HT-29 (cell line): ENCODE measurements around the gene PEX14. TPM values are rescaled to one million over a fixed set of nuclear protein-coding genes. Genes with fewer than 3 reads are reported as not detected.

Source experiments
- DNase-seq: peaks from one replicate; pipeline ENCODE4 v3.0.0-alpha.2; 2015; ENCODE audit warnings: low spot score
- total RNA-seq: library from RNA; depleted of rRNA; stranded (reverse); fragments of >200 nt; shearing (Covaris generic); gene quantifications from 2 replicates; pipeline ENCODE4 v1.2.3, GENCODE V29; 2014

Gene PEX14
- total RNA-seq, 1 experiment from 2014 or later = 22.2 TPM

- DNase-seq = peak; percentile 36
Measured at GRCh38 chr1:10646347-10646861, 171.7 kb downstream of the PEX14 start.

- DNase-seq = no peak
Measured at GRCh38 chr1:10647414-10648170, 172.8 kb downstream of the PEX14 start.

GRCh38 chr1:10648689-10649516 lies 174.2 kb downstream of the PEX14 start:
- no peak for DNase-seq

GRCh38 chr1:10649517-10650201 lies 174.9 kb downstream of the PEX14 start:
- no peak for DNase-seq

- no peak for DNase-seq
Measured at GRCh38 chr1:10650556-10651388, 176.0 kb downstream of the PEX14 start.

- no peak for DNase-seq
Measured at GRCh38 chr1:10651389-10651766, 176.6 kb downstream of the PEX14 start.

- peak; percentile 32 for DNase-seq
Measured at GRCh38 chr1:10651793-10652192, 177.0 kb downstream of the PEX14 start.

- no peak for DNase-seq
Measured at GRCh38 chr1:10652626-10653025, 177.9 kb downstream of the PEX14 start.

GRCh38 chr1:10653370-10654125 lies 178.8 kb downstream of the PEX14 start:
- no peak for DNase-seq

GRCh38 chr1:10655002-10655401 lies 180.3 kb downstream of the PEX14 start:
- no peak for DNase-seq

- no peak for DNase-seq
Measured at GRCh38 chr1:10656431-10656830, 181.7 kb downstream of the PEX14 start.

GRCh38 chr1:10657088-10657847 lies 182.5 kb downstream of the PEX14 start:
- no peak for DNase-seq

- no peak for DNase-seq
Measured at GRCh38 chr1:10658396-10659066, 183.8 kb downstream of the PEX14 start.

- DNase-seq = no peak
Measured at GRCh38 chr1:10659218-10659617, 184.5 kb downstream of the PEX14 start.

- no peak for DNase-seq
Measured at GRCh38 chr1:10659646-10660540, 185.1 kb downstream of the PEX14 start.

GRCh38 chr1:10661453-10661852 lies 186.7 kb downstream of the PEX14 start:
- no peak for DNase-seq

GRCh38 chr1:10662090-10662688 lies 187.4 kb downstream of the PEX14 start:
- DNase-seq = no peak
